ENCODE results near the gene GRB2.

DNA sequence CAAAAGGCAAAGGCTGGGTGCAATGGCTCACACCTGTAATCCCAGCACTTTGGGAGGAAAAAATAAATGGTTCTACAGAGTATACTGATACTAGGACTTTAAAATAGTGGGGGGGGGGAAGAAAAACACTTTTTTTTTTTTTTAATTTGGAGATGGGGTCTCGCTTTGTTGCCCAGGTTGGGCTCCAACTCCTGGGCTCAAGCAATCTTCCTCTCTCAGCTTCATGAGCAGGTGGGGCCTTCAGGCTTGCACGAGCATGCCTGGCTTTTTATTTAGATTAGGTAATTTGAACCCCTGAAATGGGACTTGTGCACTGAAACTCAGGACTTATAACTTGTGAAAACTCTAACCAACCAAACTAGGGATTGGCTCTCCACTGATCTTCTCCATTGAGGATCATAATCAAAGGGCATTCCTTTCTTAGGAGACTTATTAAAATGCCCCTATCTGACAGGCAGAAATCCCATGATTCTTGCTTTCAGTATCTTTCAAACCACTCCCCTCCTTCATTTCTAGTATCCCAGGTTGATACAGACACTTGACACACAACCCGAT lies 16.9 kb downstream of the GRB2 start:
- TF ChIP-seq GATA2 (IDR thresholded peaks at IDR 0.05; ENCODE audit: low read depth, low read length) (no peak), GATA3 (IDR thresholded peaks at IDR 0.05; ENCODE audit: low read depth, low read length) (no peak)

Measured in SH-SY5Y (cell line).